Astrocyte (in vitro differentiated cells and primary cell): ENCODE measurements around the gene MAP3K6. TPM values are rescaled to one million over a fixed set of nuclear protein-coding genes. Genes with fewer than 3 reads are reported as not detected.

Experiments used
- DNase-seq: peaks from one replicate; pipeline ENCODE4 v3.0.0-alpha.2; 2010; ENCODE audit warnings: low read depth
- FAIRE-seq: peaks from 2 replicates; lab custom pipeline; 2011; peaks lifted over from hg19 to GRCh38; lab: Jason Lieb, UNC
- H2AFZ ChIP-seq: 2 replicates; pipeline ENCODE4 v1.6.0; 2012; ENCODE audit warnings: low read depth, low read length, inconsistent platforms
- H3K27ac ChIP-seq: 2 replicates; pipeline ENCODE4 v1.5.1; 2011; ENCODE audit warnings: low read depth, low read length, inconsistent platforms
- H3K27me3 ChIP-seq: 2 replicates; pipeline ENCODE4 v1.6.0; 2011; ENCODE audit warnings: low read length, inconsistent platforms; ENCODE audit not compliant: insufficient read depth
- H3K36me3 ChIP-seq: 2 replicates; pipeline ENCODE4 v1.5.1; 2011; ENCODE audit warnings: low read length, inconsistent platforms; ENCODE audit not compliant: insufficient read depth
- H3K4me1 ChIP-seq: 2 replicates; pipeline ENCODE4 v1.5.1; 2011; ENCODE audit warnings: low read length, inconsistent platforms; ENCODE audit not compliant: insufficient read depth
- H3K4me2 ChIP-seq: 2 replicates; pipeline ENCODE4 v1.6.0; 2012; ENCODE audit warnings: low read length, inconsistent platforms
- H3K4me3 ChIP-seq: 2 replicates; pipeline ENCODE4 v1.5.1; 2011; ENCODE audit warnings: low read depth, mild to moderate bottlenecking, low read length, inconsistent platforms; ENCODE audit not compliant: insufficient read depth
- H3K79me2 ChIP-seq: 2 replicates; pipeline ENCODE4 v1.6.0; 2012; ENCODE audit warnings: mild to moderate bottlenecking, low read length, inconsistent platforms; ENCODE audit not compliant: insufficient read depth
- H3K9ac ChIP-seq: 2 replicates; pipeline ENCODE4 v1.6.0; 2012; ENCODE audit warnings: mild to moderate bottlenecking, low read length, inconsistent platforms
- H3K9me3 ChIP-seq: 2 replicates; pipeline ENCODE4 v1.5.1; 2012; ENCODE audit warnings: low read depth, mild to moderate bottlenecking, low read length, inconsistent platforms; ENCODE audit not compliant: insufficient read depth
- H4K20me1 ChIP-seq: 2 replicates; pipeline ENCODE4 v1.6.0; 2012; ENCODE audit warnings: low read length, inconsistent platforms; ENCODE audit not compliant: insufficient read depth
- H3K27ac Mint-ChIP-seq: one replicate; pipeline ENCODE4 v1.8.0; 2021; ENCODE audit warnings: mild to moderate bottlenecking, mixed read lengths; ENCODE audit not compliant: unreplicated experiment
- H3K27me3 Mint-ChIP-seq: one replicate; pipeline ENCODE4 v1.8.0; 2021; ENCODE audit warnings: low read depth, mixed read lengths; ENCODE audit not compliant: unreplicated experiment
- H3K36me3 Mint-ChIP-seq: one replicate; pipeline ENCODE4 v1.8.0; 2021; ENCODE audit warnings: low read depth, mixed read lengths; ENCODE audit not compliant: unreplicated experiment
- H3K4me1 Mint-ChIP-seq: one replicate; pipeline ENCODE4 v1.8.0; 2021; ENCODE audit warnings: low read depth, mixed read lengths; ENCODE audit not compliant: unreplicated experiment
- H3K4me3 Mint-ChIP-seq: one replicate; pipeline ENCODE4 v1.8.0; 2021; ENCODE audit warnings: mild to moderate bottlenecking, moderate library complexity, mixed read lengths; ENCODE audit not compliant: unreplicated experiment
- H3K9me3 Mint-ChIP-seq: one replicate; pipeline ENCODE4 v1.8.0; 2021; ENCODE audit warnings: mild to moderate bottlenecking, mixed read lengths; ENCODE audit not compliant: unreplicated experiment
- EZH2 ChIP-seq: IDR thresholded peaks from 2 replicates; pipeline ENCODE4 v1.6.1; 2012; ENCODE audit warnings: mild to moderate bottlenecking, low read length, inconsistent platforms; ENCODE audit not compliant: insufficient read depth
- total RNA-seq: library from RNA; stranded (reverse); gene quantifications from 2 replicates; pipeline ENCODE4 v1.2.1, GENCODE V29; 2021
- TF ChIP-seq, protein P1 (sequence below): IDR thresholded peaks from 2 replicates; pipeline ENCODE4 v1.5.1; 2011; ENCODE audit warnings: low read depth, mild to moderate bottlenecking, inconsistent platforms, low read length, moderate library complexity; ENCODE audit not compliant: insufficient read depth

Gene MAP3K6
- total RNA-seq, 1 donor from 2014 or later: 16.8 TPM

DNA sequence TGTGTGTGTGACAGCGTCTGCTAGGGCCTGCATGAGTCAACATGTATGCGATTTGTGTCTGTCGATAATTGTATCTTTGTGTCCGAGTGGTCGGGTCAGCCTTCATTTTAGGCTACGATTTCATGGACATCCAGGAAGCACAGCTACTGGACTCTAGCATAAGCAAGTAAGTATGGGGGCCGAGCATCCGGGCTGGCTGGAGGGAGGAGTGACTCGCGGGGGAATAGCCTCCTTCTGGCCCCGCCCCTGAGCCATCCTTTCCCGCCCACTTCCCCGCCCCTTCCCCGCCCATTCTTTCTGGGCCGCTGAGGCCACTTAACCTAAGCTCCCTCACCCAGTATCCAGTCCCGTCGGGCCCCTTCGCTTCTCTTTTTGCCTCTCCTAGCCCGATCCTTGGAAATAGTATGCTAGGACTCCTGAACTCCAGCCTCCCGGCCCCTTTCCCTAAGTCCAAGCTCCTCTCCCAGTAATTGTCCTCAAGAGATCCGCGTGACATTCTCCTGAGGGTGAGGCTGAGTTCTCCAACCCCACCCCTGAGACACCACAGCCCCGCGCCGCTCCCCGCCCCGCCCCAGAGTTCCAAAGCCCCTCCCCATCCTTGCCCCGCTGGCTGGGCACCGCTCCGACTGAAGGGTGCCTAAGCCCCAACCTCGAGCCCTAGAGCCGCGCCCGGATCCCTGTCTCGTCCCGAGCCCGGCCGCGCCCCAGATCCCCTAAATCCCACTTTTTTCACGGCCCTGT, 1.2 kb downstream of the MAP3K6 start:
- Histone ChIP-seq H3K4me3 (peak overlapping the region; percentile 70), H3K4me2 (peak overlapping the region; percentile 98), H2AFZ (peak overlapping the region; percentile 93), H3K4me1 (peaks cover 15% of the 10 kb centered on the region), H3K79me2 (no peaks in the 10 kb centered on the region), H3K36me3 (no peaks in the 10 kb centered on the region), H3K9me3 (no peaks in the 10 kb centered on the region), H4K20me1 (no peaks in the 10 kb centered on the region), H3K27ac (peak overlapping the region; percentile 86), H3K9ac (peak overlapping the region; percentile 81), H3K27me3 (no peaks in the 10 kb centered on the region)
- TF ChIP-seq EZH2: no peak
- TF ChIP-seq, protein P1, sequence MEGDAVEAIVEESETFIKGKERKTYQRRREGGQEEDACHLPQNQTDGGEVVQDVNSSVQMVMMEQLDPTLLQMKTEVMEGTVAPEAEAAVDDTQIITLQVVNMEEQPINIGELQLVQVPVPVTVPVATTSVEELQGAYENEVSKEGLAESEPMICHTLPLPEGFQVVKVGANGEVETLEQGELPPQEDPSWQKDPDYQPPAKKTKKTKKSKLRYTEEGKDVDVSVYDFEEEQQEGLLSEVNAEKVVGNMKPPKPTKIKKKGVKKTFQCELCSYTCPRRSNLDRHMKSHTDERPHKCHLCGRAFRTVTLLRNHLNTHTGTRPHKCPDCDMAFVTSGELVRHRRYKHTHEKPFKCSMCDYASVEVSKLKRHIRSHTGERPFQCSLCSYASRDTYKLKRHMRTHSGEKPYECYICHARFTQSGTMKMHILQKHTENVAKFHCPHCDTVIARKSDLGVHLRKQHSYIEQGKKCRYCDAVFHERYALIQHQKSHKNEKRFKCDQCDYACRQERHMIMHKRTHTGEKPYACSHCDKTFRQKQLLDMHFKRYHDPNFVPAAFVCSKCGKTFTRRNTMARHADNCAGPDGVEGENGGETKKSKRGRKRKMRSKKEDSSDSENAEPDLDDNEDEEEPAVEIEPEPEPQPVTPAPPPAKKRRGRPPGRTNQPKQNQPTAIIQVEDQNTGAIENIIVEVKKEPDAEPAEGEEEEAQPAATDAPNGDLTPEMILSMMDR: no peak
- peak; percentile 75 for DNase-seq
- Mint-ChIP-seq H3K36me3 (peaks cover 16% of the 10 kb centered on the region), H3K27me3 (peaks cover 10% of the 10 kb centered on the region), H3K9me3 (no peaks in the 10 kb centered on the region), H3K4me1 (peaks cover 2% of the 10 kb centered on the region), H3K4me3 (peak overlapping the region; percentile 95), H3K27ac (peak overlapping the region; percentile 98)
- no peak for FAIRE-seq

DNA sequence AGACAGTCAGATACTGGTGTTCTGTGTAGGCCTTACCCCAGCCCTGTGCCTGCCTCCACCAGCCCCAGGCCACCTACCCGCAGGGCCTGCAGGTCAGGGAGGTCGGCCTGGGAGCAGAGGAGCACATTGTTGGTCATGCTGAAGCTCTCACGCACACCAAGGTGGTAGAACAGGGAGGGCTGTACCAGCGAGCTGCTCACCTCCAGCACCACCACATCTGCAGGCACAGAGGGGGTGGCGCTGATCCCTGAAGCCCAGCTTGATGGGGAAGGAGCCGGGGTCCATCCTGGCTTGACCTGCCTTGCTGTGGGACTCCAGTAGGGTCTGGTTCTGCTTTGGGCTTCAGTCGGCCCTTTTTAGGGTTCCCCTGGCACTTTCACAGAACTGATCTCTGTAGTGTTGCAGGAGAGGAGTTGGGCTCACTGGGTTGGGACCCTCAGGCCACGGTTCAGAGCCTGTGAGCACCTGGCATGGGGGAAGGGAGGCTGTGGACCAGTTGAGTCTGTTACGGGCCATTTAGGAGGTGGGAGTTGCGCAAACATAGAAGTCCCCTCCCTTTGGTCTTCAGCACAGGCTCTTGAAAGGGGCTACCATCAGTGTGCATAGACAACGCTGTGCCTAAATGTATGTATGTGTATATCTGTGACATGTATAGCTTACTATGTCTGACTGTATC, 1.9 kb downstream of the MAP3K6 start:
- TF ChIP-seq EZH2: no peak
- TF ChIP-seq, protein P1: no peak
- no peaks in the 10 kb centered on the region for H4K20me1 ChIP-seq
- H3K4me3 ChIP-seq: peak overlapping the region; percentile 70
- Mint-ChIP-seq H3K36me3 (peaks cover 18% of the 10 kb centered on the region), H3K9me3 (no peaks in the 10 kb centered on the region), H3K4me3 (peak overlapping the region; percentile 95), H3K27me3 (peaks cover 13% of the 10 kb centered on the region), H3K4me1 (peaks cover 2% of the 10 kb centered on the region), H3K27ac (no peak overlapping the region)
- H3K9ac ChIP-seq: peak overlapping the region; percentile 81
- H3K4me1 ChIP-seq: peaks cover 15% of the 10 kb centered on the region
- DNase-seq (no peak), FAIRE-seq (no peak)
- H2AFZ ChIP-seq: peak overlapping the region; percentile 88
- no peaks in the 10 kb centered on the region for H3K79me2 ChIP-seq
- H3K4me2 ChIP-seq: peak overlapping the region; percentile 98
- no peaks in the 10 kb centered on the region for H3K27me3 ChIP-seq
- H3K9me3 ChIP-seq: no peaks in the 10 kb centered on the region
- H3K27ac ChIP-seq: peak overlapping the region; percentile 8
- no peaks in the 10 kb centered on the region for H3K36me3 ChIP-seq
